IMR-90 (cell line): ENCODE data around the gene NEFH. TPM values are rescaled to one million over a fixed set of nuclear protein-coding genes. Genes with fewer than 3 reads are reported as not detected.

Source experiments
- ATAC-seq: fragments of 200-7000 bp; cut with Tn5 transposase; 2 replicates; pipeline ENCODE4 v1.9.1; 2020; ENCODE audit warnings: low read depth, mild to moderate bottlenecking, moderate library complexity
- BruUV-seq: library from RNA; stranded (reverse); fragments of 400-500 nt; replicated peaks from 2 replicates; lab custom pipeline; 2021; lab: Mats Ljungman, UMichigan
- CTCF ChIA-PET: fragments of 300-600 bp; formaldehyde crosslinking; extraction: SDS; loops from one replicate; lab custom pipeline; 2021; ENCODE audit warnings: antibody characterized with exemption; lab: Yijun Ruan, JAX
- POLR2A ChIA-PET: fragments of 300-600 bp; sonication (Branson Sonifier 250); formaldehyde crosslinking; loops from one replicate; lab custom pipeline; 2022; ENCODE audit warnings: antibody characterized with exemption; ENCODE audit not compliant: unreplicated experiment; lab: Charles Lee
- DNase-seq: peaks from one replicate; pipeline ENCODE4 v3.0.0; 2013
- H2AFZ ChIP-seq: replicated peaks from 2 replicates; pipeline ENCODE3; 2013; ENCODE audit warnings: low read length, mild to moderate bottlenecking; ENCODE audit not compliant: poor library complexity
- H2AK5ac ChIP-seq: 2 replicates; pipeline ENCODE4 v1.6.1; 2013; ENCODE audit warnings: low read depth, low read length, inconsistent platforms
- H2AK9ac ChIP-seq: replicated peaks from 2 replicates; pipeline ENCODE3; 2013; ENCODE audit warnings: mild to moderate bottlenecking, low read depth, low read length, moderate library complexity; ENCODE audit not compliant: poor library complexity
- H2BK120ac ChIP-seq: 2 replicates; pipeline ENCODE4 v1.6.1; 2013; ENCODE audit warnings: low read depth, low read length, inconsistent platforms
- H2BK15ac ChIP-seq: 3 replicates; pipeline ENCODE4 v1.6.1; 2013; ENCODE audit warnings: low read depth, low read length, inconsistent platforms
- H2BK20ac ChIP-seq: 2 replicates; pipeline ENCODE4 v1.6.1; 2013; ENCODE audit warnings: low read depth, mild to moderate bottlenecking, inconsistent platforms, low read length, moderate library complexity
- H2BK5ac ChIP-seq: 2 replicates; pipeline ENCODE4 v1.6.1; 2013; ENCODE audit warnings: mild to moderate bottlenecking, low read depth, low read length, inconsistent platforms; ENCODE audit not compliant: poor library complexity, severe bottlenecking
- H3K14ac ChIP-seq: replicated peaks from 2 replicates; pipeline ENCODE4 v1.6.1; 2013; ENCODE audit warnings: low read depth, low read length, inconsistent platforms
- H3K18ac ChIP-seq: 2 replicates; pipeline ENCODE4 v1.6.1; 2013; ENCODE audit warnings: low read depth, low read length, control low read depth
- H3K23ac ChIP-seq: 2 replicates; pipeline ENCODE4 v1.6.1; 2013; ENCODE audit warnings: low read depth, low read length, inconsistent platforms
- H3K27ac ChIP-seq: 2 replicates; pipeline ENCODE4 v1.5.1; 2013; ENCODE audit warnings: mild to moderate bottlenecking, control low read depth, low read length; ENCODE audit not compliant: insufficient read depth
- H3K27me3 ChIP-seq: 2 replicates; pipeline ENCODE4 v1.6.1; 2013; ENCODE audit warnings: low read length; ENCODE audit not compliant: control insufficient read depth, insufficient read depth
- H3K36me3 ChIP-seq: 2 replicates; pipeline ENCODE4 v1.6.1; 2013; ENCODE audit warnings: low read length, mixed read lengths; ENCODE audit not compliant: control insufficient read depth, insufficient read depth
- H3K4ac ChIP-seq: 2 replicates; pipeline ENCODE4 v1.6.1; 2013; ENCODE audit warnings: low read depth, low read length, inconsistent platforms
- H3K4me1 ChIP-seq: 2 replicates; pipeline ENCODE4 v1.6.1; 2013; ENCODE audit warnings: low read length, mixed read lengths; ENCODE audit not compliant: control insufficient read depth, insufficient read depth
- H3K4me2 ChIP-seq: 2 replicates; pipeline ENCODE4 v1.6.1; 2013; ENCODE audit warnings: low read depth, mild to moderate bottlenecking, control low read depth, low read length, moderate library complexity
- H3K4me3 ChIP-seq: 2 replicates; pipeline ENCODE4 v1.5.1; 2013; ENCODE audit warnings: low read depth, mild to moderate bottlenecking, control low read depth, low read length, moderate library complexity; ENCODE audit not compliant: insufficient read depth
- H3K56ac ChIP-seq: 2 replicates; pipeline ENCODE4 v1.6.1; 2013; ENCODE audit warnings: low read length, inconsistent platforms; ENCODE audit not compliant: insufficient read depth; ENCODE audit errors: extremely low read depth
- H3K79me1 ChIP-seq, 2 experiments: 2 replicates each; pipeline ENCODE4 v1.6.1; 2013; ENCODE audit warnings: low read length in 2 of 2, inconsistent platforms in 1 of 2, low read depth in 1 of 2
- H3K9ac ChIP-seq: 2 replicates; pipeline ENCODE4 v1.6.1; 2013; ENCODE audit warnings: low read depth, low read length, control low read depth
- H3K9me1 ChIP-seq: 2 replicates; pipeline ENCODE4 v1.6.1; 2013; ENCODE audit warnings: low read length, inconsistent platforms; ENCODE audit not compliant: insufficient read depth
- H3K9me3 ChIP-seq: 2 replicates; pipeline ENCODE4 v1.6.1; 2013; ENCODE audit warnings: low read length; ENCODE audit not compliant: control insufficient read depth, insufficient read depth
- H4K20me1 ChIP-seq: 2 replicates; pipeline ENCODE4 v1.6.1; 2013; ENCODE audit warnings: low read length, inconsistent platforms; ENCODE audit not compliant: insufficient read depth
- H4K5ac ChIP-seq: 2 replicates; pipeline ENCODE4 v1.6.1; 2013; ENCODE audit warnings: mild to moderate bottlenecking, low read depth, low read length, control low read depth
- H4K8ac ChIP-seq, 2 experiments: 2 replicates each; pipeline ENCODE4 v1.6.1; 2013; ENCODE audit warnings: low read depth in 2 of 2, low read length in 2 of 2, control low read depth in 1 of 2, inconsistent platforms in 1 of 2
- H4K91ac ChIP-seq: 2 replicates; pipeline ENCODE4 v1.6.1; 2013; ENCODE audit warnings: low read depth, low read length, inconsistent platforms; ENCODE audit not compliant: insufficient read depth
- POLR2A ChIP-seq: IDR thresholded peaks from 2 replicates; pipeline ENCODE4 v1.6.1; 2012; ENCODE audit warnings: mild to moderate bottlenecking, low read depth, low read length
- RAD21 ChIP-seq: IDR thresholded peaks from 2 replicates; pipeline ENCODE4 v1.6.1; 2012; ENCODE audit warnings: low read length, improper control_type of control experiment
- RCOR1 ChIP-seq: IDR thresholded peaks from 2 replicates; pipeline ENCODE4 v1.6.1; 2012; ENCODE audit warnings: mild to moderate bottlenecking, low read length, improper control_type of control experiment; ENCODE audit not compliant: insufficient replicate concordance
- RFX5 ChIP-seq: IDR thresholded peaks from 2 replicates; pipeline ENCODE4 v1.8.0; 2012; ENCODE audit warnings: low read depth, mild to moderate bottlenecking, low read length, moderate library complexity
- SMC3 ChIP-seq: fragments of 150-350 bp; IDR thresholded peaks from 2 replicates; pipeline ENCODE4 v1.6.1; 2016; ENCODE audit warnings: low read depth, mild to moderate bottlenecking, antibody characterized with exemption, low read length, moderate library complexity
- WGBS, 2 experiments: methylation state at CpG; one replicate each; pipeline versions ENCODE4 v1.1.5 to v1.1.7; 2013; ENCODE audit warnings: missing lambda C conversion rate in 2 of 2; ENCODE audit not compliant: insufficient read length in 1 of 2; ENCODE audit errors: extremely low coverage in 2 of 2; 5-methylcytosine and 5-hydroxymethylcytosine counted together
- dilution Hi-C: fragments of 300-500 bp; cut with HindIII; formaldehyde crosslinking; loops from one replicate; pipeline ENCODE4 v1.14.3; 2018; ENCODE audit warnings: low sequenced_read_pairs; ENCODE audit not compliant: unreplicated experiment
- in situ Hi-C: fragments of 300-500 bp; cut with MboI; formaldehyde crosslinking; loops from 3 replicates; pipeline ENCODE4 v1.14.3; 2019; ENCODE audit warnings: low sequenced_read_pairs, inconsistent platforms, mixed read lengths
- intact Hi-C: fragments of 100-400 bp; cut with micrococcal nuclease; formaldehyde crosslinking; loops from 2 replicates; pipeline ENCODE4 v1.10.0; 2022
- polyA plus RNA-seq, 3 experiments: library from polyadenylated mRNA; depleted of rRNA; stranded (reverse); fragments of >200 nt; gene quantifications; 2 replicates each; pipeline ENCODE4 v1.2.3, GENCODE V29; 2012; ENCODE audit warnings: low replicate concordance in 1 of 3
- total RNA-seq: library from RNA; depleted of rRNA; stranded (reverse); fragments of >200 nt; gene quantifications from 2 replicates; pipeline ENCODE4 v1.2.3, GENCODE V29; 2012

NEFH gene
- total and polyA plus RNA-seq, 2 of the 4 experiments (the other 2 are of a cell fraction): 1.3 to 2.9 TPM

- ATAC-seq (no peak), DNase-seq (no peak)
- no peaks in the 10 kb centered on the region for H3K27me3 ChIP-seq
- peaks cover 5 to 10% of the 10 kb centered on the region in 2 experiments; a peak in 2 of 4 replicates for H3K79me1 ChIP-seq
- H4K91ac ChIP-seq: no peak overlapping the region
- H3K9me3 ChIP-seq: no peaks in the 10 kb centered on the region
- TF ChIP-seq RFX5 (no peak), SMC3 (no peak), POLR2A (no peak), RCOR1 (no peak), RAD21 (no peak)
- no peak overlapping the region for H2BK5ac ChIP-seq
- no peak overlapping the region for H4K5ac ChIP-seq
- CTCF ChIA-PET: no interaction called here
- H3K9ac ChIP-seq: no peak overlapping the region
- H3K27ac ChIP-seq: no peak overlapping the region
- POLR2A ChIA-PET: no interaction called here
- peaks cover 71% of the 10 kb centered on the region for H3K36me3 ChIP-seq
- dilution Hi-C loops: no loop called here
- H3K4me2 ChIP-seq: no peak overlapping the region
- H2AK9ac ChIP-seq: no peak overlapping the region
- H3K56ac ChIP-seq: no peak overlapping the region
- no peak overlapping the region for H3K4me3 ChIP-seq
- 0 out of 2 replicates have a peak, but pooled peaks cover 3% of the 10 kb centered on the region for H4K20me1 ChIP-seq
- H3K4me1 ChIP-seq: 0 out of 2 replicates have a peak, but pooled peaks cover 4% of the 10 kb centered on the region
- no peak overlapping the region for H3K23ac ChIP-seq
- H2AFZ ChIP-seq: no peak overlapping the region
- H2AK5ac ChIP-seq: no peak overlapping the region
- no peak overlapping the region for H3K14ac ChIP-seq
- no peak overlapping the region for H3K4ac ChIP-seq
- no CpG with 5 or more reads among the region's 1 CpG for WGBS, 2 experiments
- no peak overlapping the region for H4K8ac ChIP-seq
- no peak overlapping the region for H2BK20ac ChIP-seq
- H2BK15ac ChIP-seq: no peak overlapping the region
- intact Hi-C loops: no loop called here
- no peak overlapping the region for H2BK120ac ChIP-seq
- H3K9me1 ChIP-seq: peaks cover 8% of the 10 kb centered on the region; the same call in 1 of the 2 replicates
- BruUV-seq: no TSS peak
- H3K18ac ChIP-seq: no peak overlapping the region
- in situ Hi-C loops: no loop called here
Measured at GRCh38 chr22:29519996-29520395, 40.0 kb downstream of the NEFH start.
